Measurements from ENCODE around the gene SYT8. TPM values are rescaled to one million over a fixed set of nuclear protein-coding genes. Genes with fewer than 3 reads are reported as not detected.

SYT8 gene
- total RNA-seq, 1 experiment from 2014 or later, result 7.8 TPM

- ATAC-seq (no peak), DNase-seq (no peak)
- Histone ChIP-seq H3K4me3 (ENCODE audit: low read length) (no peak overlapping the region), H3F3A (ENCODE audit: low read length, unreplicated experiment) (no peaks in the 10 kb centered on the region), H3K4me1 (ENCODE audit: insufficient read depth, low read length) (peaks cover 30% of the 10 kb centered on the region), H3K36me3 (ENCODE audit: low read depth, low read length) (no peaks in the 10 kb centered on the region), H3K9ac (ENCODE audit: low read length) (no peak overlapping the region), H3K79me2 (ENCODE audit: low read length) (no peaks in the 10 kb centered on the region), H3K27ac (ENCODE audit: low read length) (no peak overlapping the region), H4K20me1 (ENCODE audit: low read length) (no peaks in the 10 kb centered on the region), H3K4me2 (ENCODE audit: low read length) (no peak overlapping the region), H3K9me2 (replicated peaks; ENCODE audit: low read length) (no peaks in the 10 kb centered on the region), H2AFZ (ENCODE audit: low read length) (no peak overlapping the region), H3K27me3 (ENCODE audit: low read length) (no peaks in the 10 kb centered on the region), H3K9me3 (ENCODE audit: low read length) (no peaks in the 10 kb centered on the region)
- POLR2A ChIA-PET (ENCODE audit: unreplicated experiment), result no interaction called here
- CTCF ChIA-PET, result interaction anchor here (0.5 kb wide), 1 partner anchor 8 kb away, joined by 5 read pairs; no protein-coding TSS in a partner anchor
- no TSS peak for BruUV-seq (replicated peaks)
- intact Hi-C loops (cut with micrococcal nuclease), result no loop called here
- TF ChIP-seq EZH2 (IDR thresholded peaks at IDR 0.05; ENCODE audit: low read length, unreplicated experiment), result no peak
- no peak for TF ChIP-seq CTCF (conservative IDR thresholded peaks at IDR 0.05; ENCODE audit: low read depth, low read length)
- TF ChIP-seq EZH2phosphoT487 (IDR thresholded peaks at IDR 0.05; ENCODE audit: borderline replicate concordance, low read length), result no peak
These were observed 10.4 kb upstream of the SYT8 start for GRCh38 chr11:1824221-1825038.

- Histone ChIP-seq H3K27ac (ENCODE audit: low read length) (no peak overlapping the region), H3K36me3 (ENCODE audit: low read depth, low read length) (no peaks in the 10 kb centered on the region), H3K9me3 (ENCODE audit: low read length) (no peaks in the 10 kb centered on the region), H3K4me3 (ENCODE audit: low read length) (no peak overlapping the region), H3K4me2 (ENCODE audit: low read length) (no peak overlapping the region), H3K4me1 (ENCODE audit: insufficient read depth, low read length) (peaks cover 32% of the 10 kb centered on the region), H3K9ac (ENCODE audit: low read length) (no peak overlapping the region), H3K9me2 (replicated peaks; ENCODE audit: low read length) (no peaks in the 10 kb centered on the region), H3F3A (ENCODE audit: low read length, unreplicated experiment) (no peaks in the 10 kb centered on the region), H3K27me3 (ENCODE audit: low read length) (no peaks in the 10 kb centered on the region), H3K79me2 (ENCODE audit: low read length) (no peaks in the 10 kb centered on the region), H4K20me1 (ENCODE audit: low read length) (no peaks in the 10 kb centered on the region), H2AFZ (ENCODE audit: low read length) (no peak overlapping the region)
- CTCF ChIA-PET, result no interaction called here
- intact Hi-C loops (cut with micrococcal nuclease), result no loop called here
- TF ChIP-seq CTCF (conservative IDR thresholded peaks at IDR 0.05; ENCODE audit: low read depth, low read length) (0 out of 2 replicates have a peak, but pooled peaks have one; percentile 15), EZH2phosphoT487 (IDR thresholded peaks at IDR 0.05; ENCODE audit: borderline replicate concordance, low read length) (no peak), EZH2 (IDR thresholded peaks at IDR 0.05; ENCODE audit: low read length, unreplicated experiment) (no peak)
- DNase-seq (no peak), ATAC-seq (no peak)
- no TSS peak for BruUV-seq (replicated peaks)
- POLR2A ChIA-PET (ENCODE audit: unreplicated experiment), result no interaction called here
These were observed 9.6 kb upstream of the SYT8 start for GRCh38 chr11:1825039-1825740.

All from PC-3 (cell line).